K562 (cell line): ENCODE data around the gene USP10. TPM values are rescaled to one million over a fixed set of nuclear protein-coding genes. Genes with fewer than 3 reads are reported as not detected.

Experiments used
- ATAC-seq: fragments of 200-7000 bp; cut with Tn5 transposase; 3 replicates; pipeline ENCODE4 v1.9.1; 2020; ENCODE audit warnings: moderate library complexity
- BruUV-seq: library from RNA; stranded (reverse); fragments of 400-500 nt; replicated peaks from 2 replicates; lab custom pipeline; 2021; lab: Mats Ljungman, UMichigan
- CTCF ChIA-PET: fragments of 300-600 bp; formaldehyde crosslinking; extraction: SDS; loops from one replicate; lab custom pipeline; 2021; ENCODE audit warnings: low intra/inter-chr PET ratio; lab: Yijun Ruan, JAX
- POLR2A ChIA-PET: fragments of 300-600, 350-650 bp; sonication (Branson Sonifier 250); formaldehyde crosslinking; extraction: SDS; loops from one replicate; lab custom pipeline; 2021; ENCODE audit warnings: antibody characterized with exemption, inconsistent platforms; lab: Yijun Ruan, JAX
- DNase-seq, 4 experiments: peaks; one replicate each; pipeline versions ENCODE4 v3.0.0 to v3.0.0-alpha.2; 2011 to 2018; ENCODE audit warnings: low spot score in 3 of 4, mixed read lengths in 3 of 4; ENCODE audit errors: extremely low read depth in 1 of 4
- FAIRE-seq: peaks from 2 replicates; lab custom pipeline; 2011; peaks lifted over from hg19 to GRCh38; lab: Jason Lieb, UNC
- H2AFZ ChIP-seq: 2 replicates; pipeline ENCODE4 v1.6.0; 2011; ENCODE audit warnings: low read depth, low read length, control low read depth, inconsistent platforms
- H3K27ac ChIP-seq: fragments of 200-600 bp; 3 replicates; pipeline ENCODE4 v1.8.0; 2011; ENCODE audit warnings: low read depth, mild to moderate bottlenecking, control low read depth, inconsistent platforms, low read length, moderate library complexity, mixed read lengths; ENCODE audit errors: extremely low read depth
- H3K27me3 ChIP-seq, 2 experiments: fragments of 300-600 bp in 1 of 2; 2 replicates in 1 of 2; 3 replicates in 1 of 2; pipeline versions ENCODE4 v1.6.0 to v1.8.0; 2011; ENCODE audit warnings: inconsistent platforms in 2 of 2, low read length in 2 of 2, mild to moderate bottlenecking in 1 of 2, mixed read lengths in 1 of 2, moderate library complexity in 1 of 2; ENCODE audit not compliant: control insufficient read depth in 2 of 2, insufficient read depth in 2 of 2
- H3K36me3 ChIP-seq: fragments of 300-600 bp; 3 replicates; pipeline ENCODE4 v1.8.0; 2011; ENCODE audit warnings: mild to moderate bottlenecking, low read length, inconsistent platforms; ENCODE audit not compliant: control insufficient read depth, insufficient read depth
- H3K4me1 ChIP-seq, 2 experiments: fragments of 200-600 bp in 1 of 2; replicated peaks in 1 of 2; 2 replicates in 1 of 2; 3 replicates in 1 of 2; pipeline versions ENCODE4 v1.5.1 to v1.8.0; 2011; ENCODE audit warnings: inconsistent platforms in 2 of 2, low read length in 2 of 2, mild to moderate bottlenecking in 1 of 2, mixed read lengths in 1 of 2, moderate library complexity in 1 of 2; ENCODE audit not compliant: control insufficient read depth in 2 of 2, insufficient read depth in 2 of 2
- H3K4me2 ChIP-seq: 2 replicates; pipeline ENCODE4 v1.6.1; 2011; ENCODE audit warnings: low read length, control low read depth, inconsistent platforms, mixed read lengths; ENCODE audit not compliant: insufficient read depth
- H3K4me3 ChIP-seq: fragments of 200-600 bp; sonication (generic), shearing (Covaris generic); 2 replicates; pipeline ENCODE4 v1.5.1; 2016; ENCODE audit warnings: control low read depth, inconsistent platforms
- H3K79me2 ChIP-seq: fragments of 200-600 bp; 3 replicates; pipeline ENCODE4 v1.8.0; 2011; ENCODE audit warnings: low read length, inconsistent platforms; ENCODE audit not compliant: control insufficient read depth, insufficient read depth
- H3K9ac ChIP-seq, 2 experiments: 2 replicates each; pipeline versions ENCODE4 v1.6.0 to v1.6.1; 2011; ENCODE audit warnings: low read depth in 2 of 2, low read length in 2 of 2, control low read depth in 1 of 2, inconsistent platforms in 1 of 2, mild to moderate bottlenecking in 1 of 2, mixed read lengths in 1 of 2; ENCODE audit not compliant: insufficient read depth in 1 of 2
- H3K9me1 ChIP-seq: one replicate; pipeline ENCODE4 v1.6.0; 2011; ENCODE audit warnings: inconsistent platforms, mild to moderate bottlenecking, low read length, moderate library complexity; ENCODE audit not compliant: control insufficient read depth, insufficient read depth
- H3K9me3 ChIP-seq: replicated peaks from 2 replicates; pipeline ENCODE4 v1.5.1; 2011; ENCODE audit warnings: low read depth, low read length, inconsistent platforms; ENCODE audit not compliant: control insufficient read depth, insufficient read depth
- H4K20me1 ChIP-seq: replicated peaks from 2 replicates; pipeline ENCODE4 v1.6.1; 2011; ENCODE audit warnings: low read length, inconsistent platforms, mixed read lengths; ENCODE audit not compliant: control insufficient read depth, insufficient read depth
- ATF2 ChIP-seq: sonication (generic); formaldehyde crosslinking; IDR thresholded peaks from 2 replicates; pipeline ENCODE4 v1.8.1; 2022; ENCODE audit warnings: missing genetic modification reagents
- CEBPB ChIP-seq: fragments of 450-650 bp; IDR thresholded peaks from 2 replicates; pipeline ENCODE4 v1.6.1; 2016; ENCODE audit warnings: missing genetic modification characterization, missing compliant biosample characterization
- ELF2 ChIP-seq: fragments of 250-450 bp; sonication (Bioruptor Pico); IDR thresholded peaks from 2 replicates; pipeline ENCODE4 v1.5.0; 2021; ENCODE audit warnings: mild to moderate bottlenecking
- ERF ChIP-seq: fragments of 450-650 bp; formaldehyde crosslinking; IDR thresholded peaks from 2 replicates; pipeline ENCODE4 v1.4.0; 2020; ENCODE audit warnings: mild to moderate bottlenecking, mixed read lengths
- HEY1 ChIP-seq: fragments of 250-450 bp; sonication (Bioruptor Pico); IDR thresholded peaks from 2 replicates; pipeline ENCODE4 v1.5.0; 2020; ENCODE audit warnings: mild to moderate bottlenecking, moderate library complexity, borderline replicate concordance
- MAFF ChIP-seq: IDR thresholded peaks from 2 replicates; pipeline ENCODE4 v1.6.1; 2012; ENCODE audit warnings: low read length, improper control_type of control experiment
- MAFG ChIP-seq: fragments of 450-650 bp; conservative IDR thresholded peaks from 2 replicates; pipeline ENCODE4 v1.6.1; 2016; ENCODE audit warnings: missing genetic modification characterization, missing compliant biosample characterization
- MBD1 ChIP-seq: fragments of 250-450 bp; sonication (Bioruptor Pico); IDR thresholded peaks from 2 replicates; pipeline ENCODE4 v1.8.0; 2022; ENCODE audit warnings: inconsistent platforms
- MCM2 ChIP-seq: fragments of 450-650 bp; IDR thresholded peaks from 2 replicates; pipeline ENCODE4 v1.6.1; 2017; ENCODE audit warnings: low read depth, mild to moderate bottlenecking
- NCOA4 ChIP-seq: fragments of 450-650 bp; IDR thresholded peaks from 2 replicates; pipeline ENCODE4 v1.6.1; 2018; ENCODE audit warnings: mild to moderate bottlenecking; ENCODE audit not compliant: partially characterized antibody
- SRSF1 ChIP-seq: fragments of 200-400 bp; formaldehyde crosslinking; IDR thresholded peaks from 2 replicates; pipeline ENCODE4 v1.6.1; 2017; ENCODE audit warnings: mild to moderate bottlenecking, low read depth, low read length, moderate library complexity
- ZNF316 ChIP-seq: fragments of 450-650 bp; IDR thresholded peaks from 2 replicates; pipeline ENCODE4 v1.6.1; 2016
- in situ Hi-C: fragments of 300-500 bp; cut with MboI; formaldehyde crosslinking; loops from 4 replicates; pipeline ENCODE4 v1.15.0; 2018; ENCODE audit warnings: inconsistent platforms, mixed read lengths
- intact Hi-C: fragments of 100-400 bp; cut with micrococcal nuclease; formaldehyde crosslinking; loops from 2 replicates; pipeline ENCODE4 v1.14.2; 2022
- polyA plus RNA-seq, 8 experiments: library from polyadenylated mRNA; depleted of rRNA in 4 of 8; stranded (reverse) in 5 of 8; unstranded in 3 of 8; fragments of >200 nt; fragmentation: Nextera tagmentation in 2 of 8; fragmentation: Illumina TruSeq in 1 of 8; extraction: Ambion mirVana in 2 of 8; extraction: Trizol in 1 of 8; gene quantifications; 2 replicates each; pipeline versions ENCODE4 v1.2.1 to v1.2.3, GENCODE V29; 2011 to 2014; ENCODE audit warnings: inconsistent platforms in 1 of 8, missing spikeins in 1 of 8
- total RNA-seq, 7 experiments: library from RNA; depleted of rRNA in 6 of 7; stranded (reverse); fragments of >200 nt in 6 of 7; fragmentation: Illumina TruSeq in 2 of 7; extraction: Trizol in 2 of 7; gene quantifications; 2 replicates each; pipeline versions ENCODE4 v1.2.1 to v1.2.3, GENCODE V29; 2011 to 2021; ENCODE audit warnings: low replicate concordance in 1 of 7
- TF ChIP-seq, protein P1 (sequence below), 2 experiments: fragments of 450-650 bp; IDR thresholded peaks; 2 replicates each; pipeline ENCODE4 v1.6.1; 2018; ENCODE audit warnings: mild to moderate bottlenecking in 2 of 2, low read depth in 1 of 2; ENCODE audit not compliant: partially characterized antibody in 2 of 2
- TF ChIP-seq, protein P2 (sequence below), 2 experiments: fragments of 450-650 bp in 1 of 2; sonication (generic) in 1 of 2; formaldehyde crosslinking in 1 of 2; IDR thresholded peaks in 1 of 2; conservative IDR thresholded peaks in 1 of 2; 2 replicates each; pipeline versions ENCODE4 v1.6.1 to v1.8.1; 2016 to 2023; ENCODE audit warnings: mild to moderate bottlenecking in 2 of 2, moderate library complexity in 2 of 2, inconsistent platforms in 1 of 2, missing genetic modification reagents in 1 of 2

Gene USP10
- total and polyA plus RNA-seq, 9 of the 15 experiments (the other 6 are each of a cell fraction or from before 2014, with no cell fraction given): 61.7 to 197 (median 116) TPM

DNA sequence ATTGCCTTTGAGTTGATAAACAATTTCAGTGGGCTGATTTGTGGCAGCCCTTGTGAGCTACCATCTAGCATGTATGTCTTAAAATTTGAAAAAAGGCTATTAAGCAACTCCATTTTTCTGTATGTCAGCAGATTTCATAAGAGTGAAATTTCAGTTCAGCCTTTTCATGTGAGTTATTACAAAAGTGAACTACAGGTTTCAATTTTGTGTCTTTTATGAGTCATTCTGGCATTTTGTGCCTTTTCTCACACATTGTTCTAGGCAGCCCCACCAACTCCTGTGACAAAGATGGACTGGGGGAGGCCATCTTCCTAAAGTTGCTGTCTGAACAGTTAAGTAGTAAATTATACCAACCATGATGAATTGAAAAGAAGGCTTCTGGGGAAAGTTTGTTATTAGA lies 52.1 kb downstream of the USP10 start:
- H3K79me2 ChIP-seq: peaks cover 96% of the 10 kb centered on the region
- H3K4me2 ChIP-seq: no peak overlapping the region
- peaks cover 72% of the 10 kb centered on the region for H3K36me3 ChIP-seq
- no peaks in the 10 kb centered on the region for H3K9me3 ChIP-seq
- intact Hi-C loops: no loop called here
- H3K27me3 ChIP-seq: no peaks in the 10 kb centered on the region
- H3K9me1 ChIP-seq: peaks cover 5% of the 10 kb centered on the region
- FAIRE-seq (no peak), ATAC-seq (no peak), DNase-seq (no peak)
- CTCF ChIA-PET: interaction anchor here (0.5 to 1.0 kb wide), 2 partner anchors 40 to 217 kb away, joined by 3 to 4 read pairs; no protein-coding TSS in a partner anchor
- peaks cover 0 to 18% of the 10 kb centered on the region in 2 experiments; a peak in 3 of 5 replicates for H3K4me1 ChIP-seq
- no peak overlapping the region for H3K4me3 ChIP-seq
- H4K20me1 ChIP-seq: peaks cover 54% of the 10 kb centered on the region
- in situ Hi-C loops: no loop called here
- POLR2A ChIA-PET: interaction anchor here (0.6 kb wide), 1 partner anchor 212 kb away, joined by 4 read pairs; no protein-coding TSS in a partner anchor
- H3K27ac ChIP-seq: no peak overlapping the region; the same call in 2 of the 3 replicates
- TSS peak; percentile 10 for BruUV-seq
- H3K9ac ChIP-seq: no peak overlapping the region
- no peak overlapping the region for H2AFZ ChIP-seq
- TF ChIP-seq ELF2 (CRISPR knock-in tag): no peak
- no peak for TF ChIP-seq SRSF1
- no peak for TF ChIP-seq MBD1 (CRISPR knock-in tag)
- TF ChIP-seq HEY1: no peak
- TF ChIP-seq NCOA4: no peak
- TF ChIP-seq, protein P1, sequence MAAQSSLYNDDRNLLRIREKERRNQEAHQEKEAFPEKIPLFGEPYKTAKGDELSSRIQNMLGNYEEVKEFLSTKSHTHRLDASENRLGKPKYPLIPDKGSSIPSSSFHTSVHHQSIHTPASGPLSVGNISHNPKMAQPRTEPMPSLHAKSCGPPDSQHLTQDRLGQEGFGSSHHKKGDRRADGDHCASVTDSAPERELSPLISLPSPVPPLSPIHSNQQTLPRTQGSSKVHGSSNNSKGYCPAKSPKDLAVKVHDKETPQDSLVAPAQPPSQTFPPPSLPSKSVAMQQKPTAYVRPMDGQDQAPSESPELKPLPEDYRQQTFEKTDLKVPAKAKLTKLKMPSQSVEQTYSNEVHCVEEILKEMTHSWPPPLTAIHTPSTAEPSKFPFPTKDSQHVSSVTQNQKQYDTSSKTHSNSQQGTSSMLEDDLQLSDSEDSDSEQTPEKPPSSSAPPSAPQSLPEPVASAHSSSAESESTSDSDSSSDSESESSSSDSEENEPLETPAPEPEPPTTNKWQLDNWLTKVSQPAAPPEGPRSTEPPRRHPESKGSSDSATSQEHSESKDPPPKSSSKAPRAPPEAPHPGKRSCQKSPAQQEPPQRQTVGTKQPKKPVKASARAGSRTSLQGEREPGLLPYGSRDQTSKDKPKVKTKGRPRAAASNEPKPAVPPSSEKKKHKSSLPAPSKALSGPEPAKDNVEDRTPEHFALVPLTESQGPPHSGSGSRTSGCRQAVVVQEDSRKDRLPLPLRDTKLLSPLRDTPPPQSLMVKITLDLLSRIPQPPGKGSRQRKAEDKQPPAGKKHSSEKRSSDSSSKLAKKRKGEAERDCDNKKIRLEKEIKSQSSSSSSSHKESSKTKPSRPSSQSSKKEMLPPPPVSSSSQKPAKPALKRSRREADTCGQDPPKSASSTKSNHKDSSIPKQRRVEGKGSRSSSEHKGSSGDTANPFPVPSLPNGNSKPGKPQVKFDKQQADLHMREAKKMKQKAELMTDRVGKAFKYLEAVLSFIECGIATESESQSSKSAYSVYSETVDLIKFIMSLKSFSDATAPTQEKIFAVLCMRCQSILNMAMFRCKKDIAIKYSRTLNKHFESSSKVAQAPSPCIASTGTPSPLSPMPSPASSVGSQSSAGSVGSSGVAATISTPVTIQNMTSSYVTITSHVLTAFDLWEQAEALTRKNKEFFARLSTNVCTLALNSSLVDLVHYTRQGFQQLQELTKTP (IDR thresholded peaks at IDR 0.05; ENCODE audit: low read depth in 1 of 2, partially characterized antibody in 2 of 2): no peak
- peak; percentile 89 for TF ChIP-seq MAFF
- no peak for TF ChIP-seq ERF (CRISPR knock-in tag)
- peak; percentile 96 for TF ChIP-seq ZNF316
- TF ChIP-seq ATF2: no peak
- TF ChIP-seq CEBPB: peak; percentile 52; the same call in 1 of the 2 replicates
- TF ChIP-seq, protein P2, sequence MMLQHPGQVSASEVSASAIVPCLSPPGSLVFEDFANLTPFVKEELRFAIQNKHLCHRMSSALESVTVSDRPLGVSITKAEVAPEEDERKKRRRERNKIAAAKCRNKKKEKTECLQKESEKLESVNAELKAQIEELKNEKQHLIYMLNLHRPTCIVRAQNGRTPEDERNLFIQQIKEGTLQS (IDR thresholded peaks at IDR 0.05): no peak
- TF ChIP-seq, protein P2 (CRISPR knock-in tag; conservative IDR thresholded peaks at IDR 0.05): no peak
- peak; percentile 88 for TF ChIP-seq MAFG (tag)
- no peak for TF ChIP-seq MCM2
